GM19193 (cell line): ENCODE results near the gene STMN3.

Source experiments
- POLR2A ChIP-seq: IDR thresholded peaks from 4 replicates; pipeline ENCODE4 v1.6.1; 2011; ENCODE audit not compliant: insufficient read depth, insufficient read length; ENCODE audit errors: extremely low read depth

STMN3 gene

GRCh38 chr20:63641792-63642523, 11.3 kb downstream of the STMN3 start:
- no peak for TF ChIP-seq POLR2A

- TF ChIP-seq POLR2A = no peak
Measured at GRCh38 chr20:63641146-63641791, 12.0 kb downstream of the STMN3 start.

GRCh38 chr20:63640086-63640485, 13.1 kb downstream of the STMN3 start:
- no peak for TF ChIP-seq POLR2A

- peak; percentile 49 for TF ChIP-seq POLR2A
Measured at GRCh38 chr20:63639093-63639975, 13.9 kb downstream of the STMN3 start.

GRCh38 chr20:63636752-63637628, 16.2 kb downstream of the STMN3 start:
- no peak for TF ChIP-seq POLR2A

- no peak for TF ChIP-seq POLR2A
Measured at GRCh38 chr20:63635431-63636141, 17.6 kb downstream of the STMN3 start.

GRCh38 chr20:63633732-63634131, 19.5 kb downstream of the STMN3 start:
- TF ChIP-seq POLR2A = no peak

GRCh38 chr20:63628246-63628975, 24.8 kb downstream of the STMN3 start:
- TF ChIP-seq POLR2A = peak; percentile 28

- TF ChIP-seq POLR2A = no peak
Measured at GRCh38 chr20:63627751-63628245, 25.4 kb downstream of the STMN3 start.

GRCh38 chr20:63627129-63627750, 26.0 kb downstream of the STMN3 start:
- peak; percentile 83 for TF ChIP-seq POLR2A

GRCh38 chr20:63626424-63627128, 26.6 kb downstream of the STMN3 start, which contains the start of gene GMEB2:
GMEB2 (minus strand) TSS chr20:63627101; CDS start chr20:63619397, 7,704 bp downstream.
- peak; percentile 46 for TF ChIP-seq POLR2A
